ENCODE data around the gene NBPF9.
"Not testable (repeated sequence)": the region's sequence is repeated elsewhere in the genome, so short reads cannot be mapped to it uniquely, and the experiment has no call there.

GRCh38 chr1:149137585-149137984 is 34.2 kb upstream of the NBPF9 start:
- TF ChIP-seq EZH2 (IDR thresholded peaks at IDR 0.05; ENCODE audit: borderline replicate concordance, low read depth, low read length, severe bottlenecking): not testable (repeated sequence)
- TF ChIP-seq, protein P1, sequence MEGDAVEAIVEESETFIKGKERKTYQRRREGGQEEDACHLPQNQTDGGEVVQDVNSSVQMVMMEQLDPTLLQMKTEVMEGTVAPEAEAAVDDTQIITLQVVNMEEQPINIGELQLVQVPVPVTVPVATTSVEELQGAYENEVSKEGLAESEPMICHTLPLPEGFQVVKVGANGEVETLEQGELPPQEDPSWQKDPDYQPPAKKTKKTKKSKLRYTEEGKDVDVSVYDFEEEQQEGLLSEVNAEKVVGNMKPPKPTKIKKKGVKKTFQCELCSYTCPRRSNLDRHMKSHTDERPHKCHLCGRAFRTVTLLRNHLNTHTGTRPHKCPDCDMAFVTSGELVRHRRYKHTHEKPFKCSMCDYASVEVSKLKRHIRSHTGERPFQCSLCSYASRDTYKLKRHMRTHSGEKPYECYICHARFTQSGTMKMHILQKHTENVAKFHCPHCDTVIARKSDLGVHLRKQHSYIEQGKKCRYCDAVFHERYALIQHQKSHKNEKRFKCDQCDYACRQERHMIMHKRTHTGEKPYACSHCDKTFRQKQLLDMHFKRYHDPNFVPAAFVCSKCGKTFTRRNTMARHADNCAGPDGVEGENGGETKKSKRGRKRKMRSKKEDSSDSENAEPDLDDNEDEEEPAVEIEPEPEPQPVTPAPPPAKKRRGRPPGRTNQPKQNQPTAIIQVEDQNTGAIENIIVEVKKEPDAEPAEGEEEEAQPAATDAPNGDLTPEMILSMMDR (IDR thresholded peaks at IDR 0.05; ENCODE audit: borderline replicate concordance, extremely low read depth, low read length, poor library complexity, severe bottlenecking): not testable (repeated sequence)

Data from DND-41 (cell line).